A549 (cell line): ENCODE data around the gene RNPEP. TPM values are rescaled to one million over a fixed set of nuclear protein-coding genes. Genes with fewer than 3 reads are reported as not detected.
A peak's percentile ranks its signal among the peaks of the same experiment; 100 is the strongest.

Experiments
- ATAC-seq, 2 experiments: fragments of 200-7000 bp in 1 of 2; fragments of >200 bp in 1 of 2; cut with Nextera tagmentation in 1 of 2; cut with Tn5 transposase in 1 of 2; 3 replicates each; pipeline versions ENCODE4 v1.8.0 to v1.9.1; 2018 to 2020; ENCODE audit warnings: mild to moderate bottlenecking in 1 of 2, moderate library complexity in 1 of 2
- CTCF ChIA-PET: fragments of 300-600 bp; sonication (Branson Sonifier 250); formaldehyde crosslinking; extraction: SDS; loops from one replicate; lab custom pipeline; 2021; ENCODE audit warnings: antibody characterized with exemption, inconsistent platforms; lab: Yijun Ruan, JAX
- POLR2A ChIA-PET: fragments of 350-600 bp; formaldehyde crosslinking; extraction: SDS; loops from one replicate; lab custom pipeline; 2021; ENCODE audit warnings: antibody characterized with exemption, inconsistent platforms; lab: Yijun Ruan, JAX
- DNase-seq, 2 experiments: peaks; one replicate each; pipeline versions ENCODE4 v3.0.0 to v3.0.0-alpha.2; 2011 to 2016; ENCODE audit warnings: low read depth in 1 of 2, low spot score in 1 of 2
- FAIRE-seq: peaks from 2 replicates; lab custom pipeline; 2011; peaks lifted over from hg19 to GRCh38; lab: Jason Lieb, UNC
- H3K27ac ChIP-seq, 2 experiments: fragments of >200 bp; sonication (Bioruptor Twin); formaldehyde crosslinking; 3 replicates each; pipeline ENCODE4 v1.5.1; 2016 to 2017
- H3K4me1 ChIP-seq: fragments of >200 bp; sonication (Bioruptor Twin); formaldehyde crosslinking; 3 replicates; pipeline ENCODE4 v1.6.1; 2016
- H3K4me2 ChIP-seq: fragments of >200 bp; sonication (Bioruptor Twin); formaldehyde crosslinking; 3 replicates; pipeline ENCODE4 v1.6.1; 2016
- H3K4me3 ChIP-seq: fragments of >200 bp; sonication (Bioruptor Twin); formaldehyde crosslinking; 3 replicates; pipeline ENCODE4 v1.5.1; 2016
- H3K9me3 ChIP-seq: fragments of >200 bp; sonication (Bioruptor Twin); formaldehyde crosslinking; 3 replicates; pipeline ENCODE4 v1.6.1; 2016
- ATOH8 ChIP-seq: fragments of 250-450 bp; sonication (Bioruptor Pico); IDR thresholded peaks from 2 replicates; pipeline ENCODE4 v1.5.0; 2020; ENCODE audit warnings: low read depth, mild to moderate bottlenecking, moderate library complexity
- CEBPB ChIP-seq, 2 experiments: fragments of >200 bp in 1 of 2; sonication (Bioruptor Twin) in 1 of 2; formaldehyde crosslinking in 1 of 2; IDR thresholded peaks; 2 replicates each; pipeline ENCODE4 v1.6.1; 2012 to 2016
- CHD2 ChIP-seq: fragments of 150-350 bp; IDR thresholded peaks from 2 replicates; pipeline ENCODE4 v1.6.1; 2014; ENCODE audit warnings: low read length; ENCODE audit not compliant: partially characterized antibody
- CHD4 ChIP-seq: fragments of 200-600 bp; sonication (generic); IDR thresholded peaks from 2 replicates; pipeline ENCODE4 v1.6.1; 2016; ENCODE audit warnings: antibody characterized with exemption, mild to moderate bottlenecking, borderline replicate concordance
- ELK1 ChIP-seq: fragments of 150-350 bp; IDR thresholded peaks from 2 replicates; pipeline ENCODE4 v1.6.1; 2014; ENCODE audit warnings: low read depth, mild to moderate bottlenecking, low read length
- ESRRA ChIP-seq: fragments of 150-350 bp; IDR thresholded peaks from 2 replicates; pipeline ENCODE4 v1.6.1; 2014; ENCODE audit warnings: mild to moderate bottlenecking, low read length, borderline replicate concordance
- FOSL2 ChIP-seq, 2 experiments: fragments of 450-650 bp in 1 of 2; fragments of >200 bp in 1 of 2; sonication (Bioruptor Twin) in 1 of 2; formaldehyde crosslinking; IDR thresholded peaks; 2 replicates each; pipeline versions ENCODE4 v1.5.0 to v1.6.1; 2016 to 2020; ENCODE audit warnings: mild to moderate bottlenecking in 1 of 2, moderate library complexity in 1 of 2
- GATA3 ChIP-seq: IDR thresholded peaks from 2 replicates; pipeline ENCODE4 v1.6.1; 2012; ENCODE audit warnings: borderline replicate concordance
- HEYL ChIP-seq: fragments of 250-450 bp; sonication (Bioruptor Pico); IDR thresholded peaks from 2 replicates; pipeline ENCODE4 v1.8.0; 2021; ENCODE audit warnings: mild to moderate bottlenecking, moderate library complexity
- HMGXB4 ChIP-seq: fragments of 250-450 bp; sonication (Bioruptor Pico); IDR thresholded peaks from 2 replicates; pipeline ENCODE4 v1.5.0; 2021; ENCODE audit warnings: mild to moderate bottlenecking, moderate library complexity, borderline replicate concordance
- JUN ChIP-seq, 2 experiments: fragments of >200 bp; sonication (Bioruptor Twin); formaldehyde crosslinking; IDR thresholded peaks; 2 replicates in 1 of 2; 3 replicates in 1 of 2; pipeline ENCODE4 v1.6.1; 2016 to 2017
- KDM1A ChIP-seq: fragments of 200-600 bp; sonication (generic); IDR thresholded peaks from 2 replicates; pipeline ENCODE4 v1.6.1; 2016; ENCODE audit warnings: low read depth, mild to moderate bottlenecking
- MAFK ChIP-seq: fragments of 450-650 bp; IDR thresholded peaks from 2 replicates; pipeline ENCODE4 v1.6.1; 2014; ENCODE audit not compliant: partially characterized antibody
- MYC ChIP-seq: IDR thresholded peaks from 2 replicates; pipeline ENCODE4 v1.6.1; 2012; ENCODE audit warnings: mild to moderate bottlenecking, inconsistent platforms, low read length, improper control_type of control experiment, borderline replicate concordance
- NPAS2 ChIP-seq: fragments of 250-450 bp; sonication (Bioruptor Pico); IDR thresholded peaks from 2 replicates; pipeline ENCODE4 v1.8.0; 2022; ENCODE audit warnings: mild to moderate bottlenecking, moderate library complexity, borderline replicate concordance
- POLR2A ChIP-seq: IDR thresholded peaks from 2 replicates; pipeline ENCODE4 v1.6.1; 2012; ENCODE audit warnings: mild to moderate bottlenecking, low read length
- POLR2AphosphoS2 ChIP-seq: conservative IDR thresholded peaks from 2 replicates; pipeline ENCODE4 v1.6.1; 2012; ENCODE audit warnings: low read length, improper control_type of control experiment, inconsistent platforms
- REST ChIP-seq: fragments of 200-600 bp; sonication (generic); IDR thresholded peaks from 2 replicates; pipeline ENCODE4 v1.6.1; 2016; ENCODE audit warnings: antibody characterized with exemption, mild to moderate bottlenecking, moderate library complexity
- RFX5 ChIP-seq: fragments of 450-650 bp; IDR thresholded peaks from 2 replicates; pipeline ENCODE4 v1.7.1; 2014; ENCODE audit warnings: antibody characterized with exemption, mild to moderate bottlenecking, moderate library complexity
- RNF2 ChIP-seq: fragments of 200-600 bp; sonication (generic); IDR thresholded peaks from 2 replicates; pipeline ENCODE4 v1.6.1; 2016; ENCODE audit warnings: low read depth, mild to moderate bottlenecking, antibody characterized with exemption, moderate library complexity, borderline replicate concordance
- TFCP2L1 ChIP-seq: fragments of 250-450 bp; sonication (Bioruptor Pico); IDR thresholded peaks from 2 replicates; pipeline ENCODE4 v1.5.0; 2021; ENCODE audit warnings: mild to moderate bottlenecking
- TP53 ChIP-seq: fragments of 250-450 bp; sonication (Bioruptor Pico); IDR thresholded peaks from 2 replicates; pipeline ENCODE4 v1.5.0; 2021; ENCODE audit warnings: mild to moderate bottlenecking, moderate library complexity
- ZSCAN20 ChIP-seq: fragments of 250-450 bp; sonication (Bioruptor Pico); IDR thresholded peaks from 2 replicates; pipeline ENCODE4 v1.8.0; 2022; ENCODE audit warnings: mild to moderate bottlenecking, moderate library complexity
- WGBS: methylation state at CpG from one replicate; pipeline ENCODE4 v1.1.6; 2017; ENCODE audit errors: missing lambda C conversion rate; 5-methylcytosine and 5-hydroxymethylcytosine counted together
- polyA plus RNA-seq, 4 experiments: library from polyadenylated mRNA; depleted of rRNA in 3 of 4; stranded (reverse); fragments of >200 nt; fragmentation: RNase III in 1 of 4; extraction: RNeasy Plus Mini Kit Qiagen cat#74134 plus additional on column Dnase treatment in 1 of 4; gene quantifications; 2 replicates in 3 of 4; 3 replicates in 1 of 4; pipeline ENCODE4 v1.2.3, GENCODE V29; 2011 to 2017
- TF ChIP-seq, protein P1 (sequence below): fragments of >200 bp; sonication (Bioruptor Twin); formaldehyde crosslinking; IDR thresholded peaks from 3 replicates; pipeline ENCODE4 v1.5.1; 2016
- TF ChIP-seq, protein P2 (sequence below): IDR thresholded peaks from 2 replicates; pipeline ENCODE4 v1.6.1; 2012

Gene RNPEP
- polyA plus RNA-seq, 2 of the 4 experiments (the other 2 are of a cell fraction) = 71.1 to 87.6 TPM

DNA sequence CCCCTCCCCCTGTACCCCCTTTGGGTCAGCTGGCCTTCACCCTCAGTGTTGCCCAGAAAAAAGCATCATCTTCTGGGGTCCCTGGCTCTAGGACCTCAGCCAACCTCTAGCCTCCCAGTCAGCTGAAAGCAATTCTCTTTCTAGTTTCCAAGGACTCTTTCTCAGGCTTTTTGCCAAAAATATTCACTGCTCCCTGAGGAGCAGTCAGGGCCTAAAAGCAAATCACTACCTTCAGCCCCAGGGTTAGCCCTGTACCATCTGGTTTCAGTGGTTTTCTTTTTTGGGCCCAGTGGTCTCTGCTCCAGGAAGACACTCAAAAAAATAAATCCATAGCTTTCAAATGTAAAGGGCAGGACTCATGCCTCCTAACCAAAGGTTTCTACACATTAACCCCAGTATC is 33.0 kb upstream of the RNPEP start:
- Histone ChIP-seq H3K4me1 (no peaks in the 10 kb centered on the region), H3K4me2 (no peak overlapping the region), H3K27ac (no peak overlapping the region), H3K9me3 (no peaks in the 10 kb centered on the region), H3K4me3 (no peak overlapping the region)
- ATAC-seq (no peak), FAIRE-seq (no peak), DNase-seq (no peak)
- ChIA-PET POLR2A (no interaction called here), CTCF (interaction anchor here (0.8 to 12.2 kb wide), 7 partner anchors 8 to 186 kb away, joined by 3 to 124 read pairs (median 4); no protein-coding TSS in a partner anchor)
- TF ChIP-seq KDM1A (no peak), TFCP2L1 (no peak), NPAS2 (CRISPR knock-in tag) (no peak), FOSL2 (IDR thresholded peaks at IDR 0.05) (no peak), FOSL2 (CRISPR knock-in tag; IDR thresholded peaks at IDR 0.05) (no peak), ESRRA (no peak), MYC (no peak), RFX5 (no peak), CHD4 (no peak), TP53 (CRISPR knock-in tag) (no peak)
- TF ChIP-seq, protein P1, sequence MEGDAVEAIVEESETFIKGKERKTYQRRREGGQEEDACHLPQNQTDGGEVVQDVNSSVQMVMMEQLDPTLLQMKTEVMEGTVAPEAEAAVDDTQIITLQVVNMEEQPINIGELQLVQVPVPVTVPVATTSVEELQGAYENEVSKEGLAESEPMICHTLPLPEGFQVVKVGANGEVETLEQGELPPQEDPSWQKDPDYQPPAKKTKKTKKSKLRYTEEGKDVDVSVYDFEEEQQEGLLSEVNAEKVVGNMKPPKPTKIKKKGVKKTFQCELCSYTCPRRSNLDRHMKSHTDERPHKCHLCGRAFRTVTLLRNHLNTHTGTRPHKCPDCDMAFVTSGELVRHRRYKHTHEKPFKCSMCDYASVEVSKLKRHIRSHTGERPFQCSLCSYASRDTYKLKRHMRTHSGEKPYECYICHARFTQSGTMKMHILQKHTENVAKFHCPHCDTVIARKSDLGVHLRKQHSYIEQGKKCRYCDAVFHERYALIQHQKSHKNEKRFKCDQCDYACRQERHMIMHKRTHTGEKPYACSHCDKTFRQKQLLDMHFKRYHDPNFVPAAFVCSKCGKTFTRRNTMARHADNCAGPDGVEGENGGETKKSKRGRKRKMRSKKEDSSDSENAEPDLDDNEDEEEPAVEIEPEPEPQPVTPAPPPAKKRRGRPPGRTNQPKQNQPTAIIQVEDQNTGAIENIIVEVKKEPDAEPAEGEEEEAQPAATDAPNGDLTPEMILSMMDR = no peak

- DNase-seq (no peak), FAIRE-seq (no peak), ATAC-seq (peak in 1 of 2 experiments; percentile 10; a peak in 3 of 6 replicates)
- Histone ChIP-seq H3K4me2 (peak overlapping the region; percentile 72), H3K9me3 (no peaks in the 10 kb centered on the region), H3K4me3 (peak overlapping the region; percentile 96), H3K27ac (peak overlapping the region; percentile 91 to 93), H3K4me1 (peaks cover 12% of the 10 kb centered on the region; the same call in 2 of the 3 replicates)
- 54% methylated on average over 24 of the region's 24 CpGs for WGBS
- ChIA-PET CTCF (interaction anchor here (1.0 to 12.2 kb wide), 10 partner anchors 8 to 181 kb away, joined by 3 to 124 read pairs (median 4); partner anchors contain the start of genes LMOD1 and RNPEP), POLR2A (interaction anchor here (0.6 to 1.8 kb wide), 11 partner anchors 8 to 84 kb away, joined by 3 to 16 read pairs (median 6); partner anchors contain the start of genes LMOD1 and RNPEP)
- TF ChIP-seq GATA3 = no peak
- no peak for TF ChIP-seq CEBPB (IDR thresholded peaks at IDR 0.05)
- no peak for TF ChIP-seq MAFK
- TF ChIP-seq ELK1 = no peak
- TF ChIP-seq POLR2A = no peak
- no peak for TF ChIP-seq POLR2AphosphoS2
- no peak for TF ChIP-seq RNF2
- TF ChIP-seq JUN (IDR thresholded peaks at IDR 0.05) = no peak
- no peak for TF ChIP-seq REST
- TF ChIP-seq ATOH8 (CRISPR knock-in tag) = no peak
- no peak for TF ChIP-seq ZSCAN20 (CRISPR knock-in tag)
- no peak for TF ChIP-seq HEYL
- TF ChIP-seq CHD2 = no peak
- no peak for TF ChIP-seq HMGXB4 (CRISPR knock-in tag)
- TF ChIP-seq, protein P2, sequence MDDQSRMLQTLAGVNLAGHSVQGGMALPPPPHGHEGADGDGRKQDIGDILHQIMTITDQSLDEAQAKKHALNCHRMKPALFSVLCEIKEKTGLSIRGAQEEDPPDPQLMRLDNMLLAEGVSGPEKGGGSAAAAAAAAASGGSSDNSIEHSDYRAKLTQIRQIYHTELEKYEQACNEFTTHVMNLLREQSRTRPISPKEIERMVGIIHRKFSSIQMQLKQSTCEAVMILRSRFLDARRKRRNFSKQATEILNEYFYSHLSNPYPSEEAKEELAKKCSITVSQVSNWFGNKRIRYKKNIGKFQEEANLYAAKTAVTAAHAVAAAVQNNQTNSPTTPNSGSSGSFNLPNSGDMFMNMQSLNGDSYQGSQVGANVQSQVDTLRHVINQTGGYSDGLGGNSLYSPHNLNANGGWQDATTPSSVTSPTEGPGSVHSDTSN = no peak
- TF ChIP-seq NPAS2 (CRISPR knock-in tag) = no peak
Measured at GRCh38 chr1:201954263-201955008, 28.0 kb upstream of the RNPEP start.
